GM12864 (cell line): Measurements from ENCODE around the gene ZNF345.

Source experiments
- DNase-seq: peaks from one replicate; pipeline ENCODE4 v3.0.0-alpha.2; 2011; ENCODE audit warnings: low read depth
- H3K4me3 ChIP-seq: 2 replicates; pipeline ENCODE4 v1.5.1; 2011; ENCODE audit warnings: mild to moderate bottlenecking, low read depth, low read length, control low read depth
- CTCF ChIP-seq: IDR thresholded peaks from 2 replicates; pipeline ENCODE4 v1.5.1; 2011; ENCODE audit warnings: low read depth, mild to moderate bottlenecking, moderate library complexity, low read length, control low read depth, inconsistent platforms; ENCODE audit errors: missing control alignments

The ZNF345 gene

GRCh38 chr19:36850559-36851442, at the start of gene ZNF345:
Gene ZNF345, plus strand, starts transcription at chr19:36850876. Its CDS starts 25,955 bp downstream, at chr19:36876831.
- H3K4me3 ChIP-seq = peak within 1 kb of the TSS; percentile 77
- no peak for TF ChIP-seq CTCF
- peak; percentile 86 for DNase-seq

GRCh38 chr19:36805364-36805763, 45.3 kb upstream of the ZNF345 start:
- no peak overlapping the region for H3K4me3 ChIP-seq
- no peak for DNase-seq
- no peak for TF ChIP-seq CTCF

- no peak for DNase-seq
- no peak overlapping the region for H3K4me3 ChIP-seq
- TF ChIP-seq CTCF = no peak
Measured at GRCh38 chr19:36807029-36807428, 43.6 kb upstream of the ZNF345 start.

- TF ChIP-seq CTCF = no peak
- DNase-seq = no peak
- H3K4me3 ChIP-seq = no peak overlapping the region
Measured at GRCh38 chr19:36819130-36819630, 31.5 kb upstream of the ZNF345 start.

- DNase-seq = no peak
- no peak for TF ChIP-seq CTCF
- no peak overlapping the region for H3K4me3 ChIP-seq
Measured at GRCh38 chr19:36821758-36822157, 28.9 kb upstream of the ZNF345 start.

GRCh38 chr19:36833430-36833829, 17.2 kb upstream of the ZNF345 start:
- no peak for DNase-seq
- H3K4me3 ChIP-seq = no peak overlapping the region

More at GRCh38 chr19:36833430-36833829, 17.2 kb upstream of the ZNF345 start:
- TF ChIP-seq CTCF = no peak
